Activated CD4-positive, alpha-beta memory T cell treated with anti-CD3 and anti-CD28 coated beads for 36 hours (primary cell): Measurements from ENCODE around the gene EDEM1. TPM values are rescaled to one million over a fixed set of nuclear protein-coding genes. Genes with fewer than 3 reads are reported as not detected.
"Not testable (repeated sequence)": the region's sequence is repeated elsewhere in the genome, so short reads cannot be mapped to it uniquely, and the experiment has no call there.

Experiments used
- CTCF ChIA-PET: fragments of 350-600 bp; sonication (Branson Sonifier 250); formaldehyde crosslinking; loops from one replicate; lab custom pipeline; 2021; ENCODE audit warnings: antibody characterized with exemption, inconsistent platforms; lab: Charles Lee
- POLR2A ChIA-PET: fragments of 350-600 bp; sonication (Branson Sonifier 250); formaldehyde crosslinking; loops from one replicate; lab custom pipeline; 2021; ENCODE audit warnings: antibody characterized with exemption; lab: Charles Lee
- DNase-seq: peaks from one replicate; pipeline ENCODE4 v3.0.0-alpha.2; 2020
- H3K27ac Mint-ChIP-seq: one replicate; pipeline ENCODE4 v1.8.0; 2021; ENCODE audit warnings: mixed read lengths
- H3K27me3 Mint-ChIP-seq: one replicate; pipeline ENCODE4 v1.8.0; 2021; ENCODE audit warnings: mixed read lengths
- H3K36me3 Mint-ChIP-seq: one replicate; pipeline ENCODE4 v1.8.0; 2021; ENCODE audit warnings: mixed read lengths
- H3K4me1 Mint-ChIP-seq: one replicate; pipeline ENCODE4 v1.8.0; 2021; ENCODE audit warnings: low read depth, mixed read lengths
- H3K4me3 Mint-ChIP-seq: one replicate; pipeline ENCODE4 v1.8.0; 2021; ENCODE audit warnings: mild to moderate bottlenecking, mixed read lengths
- H3K9me3 Mint-ChIP-seq: one replicate; pipeline ENCODE4 v1.8.0; 2021; ENCODE audit warnings: mixed read lengths
- intact Hi-C: fragments of 100-400 bp; cut with micrococcal nuclease; formaldehyde crosslinking; loops from one replicate; pipeline ENCODE4 v1.15.1; 2023
- total RNA-seq, 2 experiments: library from RNA; stranded (reverse); gene quantifications; one replicate each; pipeline ENCODE4 v1.2.3, GENCODE V29; 2021

The EDEM1 gene
- total RNA-seq, 2 experiments from 2014 or later: 192 to 203 TPM

DNA sequence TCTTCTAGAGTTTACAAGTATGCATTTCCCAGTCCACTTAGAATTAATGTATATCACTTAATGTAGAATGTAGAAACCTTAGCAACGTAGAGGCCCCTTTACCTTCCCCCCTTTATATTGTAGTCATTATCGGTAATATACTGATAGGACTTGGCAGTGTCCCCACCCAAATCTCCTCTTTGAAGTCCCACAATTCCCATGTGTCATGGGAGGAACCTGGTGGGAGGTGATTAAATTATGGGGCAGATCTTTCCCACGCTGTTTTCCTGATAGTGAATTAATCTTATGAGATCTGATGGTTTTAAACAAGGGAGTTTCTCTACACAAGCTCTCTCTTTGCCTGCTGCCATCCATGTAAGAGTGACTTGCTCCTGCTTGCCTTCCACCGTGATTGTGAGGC, 34.4 kb upstream of the EDEM1 start:
- Mint-ChIP-seq H3K27ac (no peak overlapping the region), H3K4me3 (no peak overlapping the region), H3K27me3 (no peaks in the 10 kb centered on the region), H3K36me3 (peaks cover 13% of the 10 kb centered on the region), H3K4me1 (peaks cover 67% of the 10 kb centered on the region), H3K9me3 (no peaks in the 10 kb centered on the region)
- intact Hi-C loops: no loop called here
- ChIA-PET POLR2A (no interaction called here), CTCF (no interaction called here)
- DNase-seq: no peak

DNA sequence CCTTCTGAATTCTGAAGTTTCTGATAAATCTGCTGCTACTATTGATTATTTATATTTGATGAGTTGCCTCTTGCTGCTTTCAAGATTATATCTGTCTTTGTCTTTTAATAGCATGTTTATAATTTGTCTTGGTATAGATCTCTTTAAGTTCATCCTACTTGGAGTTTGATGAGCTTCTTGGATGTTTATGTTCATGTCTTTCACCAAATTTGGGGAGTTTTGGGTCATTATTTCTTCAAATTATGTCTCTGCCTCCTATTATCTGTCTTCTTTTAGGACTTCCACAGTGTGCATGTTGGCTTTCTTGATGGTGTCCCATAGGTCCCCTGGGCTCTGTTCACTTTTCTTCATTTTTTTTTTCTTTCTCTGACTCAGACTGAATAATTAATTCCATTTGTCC, 32.3 kb upstream of the EDEM1 start:
- ChIA-PET CTCF (interaction anchor here (0.9 kb wide), 1 partner anchor 12 kb away, joined by 5 read pairs; no protein-coding TSS in a partner anchor), POLR2A (no interaction called here)
- no peak for DNase-seq
- Mint-ChIP-seq H3K36me3 (peaks cover 9% of the 10 kb centered on the region), H3K4me1 (peaks cover 58% of the 10 kb centered on the region), H3K27ac (no peak overlapping the region), H3K4me3 (no peak overlapping the region), H3K27me3 (no peaks in the 10 kb centered on the region), H3K9me3 (no peaks in the 10 kb centered on the region)
- intact Hi-C loops: no loop called here

DNA sequence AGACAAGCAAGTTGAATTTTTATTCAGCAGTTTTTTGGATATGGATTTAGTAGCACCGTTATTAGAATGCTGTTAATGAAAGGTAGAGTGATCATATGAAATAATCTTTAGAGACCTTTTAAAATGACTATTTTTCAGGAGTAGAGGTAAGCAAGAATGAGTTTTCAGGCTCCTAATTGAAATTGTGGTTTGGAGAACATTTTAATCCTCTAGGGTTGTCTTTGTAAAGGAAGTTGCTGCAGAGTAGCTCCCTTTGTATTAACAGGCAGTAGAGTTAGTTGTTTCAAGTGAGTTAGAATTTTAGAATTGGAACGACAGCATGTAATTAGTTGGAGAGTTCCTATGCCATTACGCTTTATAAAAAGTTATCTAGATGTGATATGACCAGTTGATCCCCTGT, 27.2 kb upstream of the EDEM1 start:
- ChIA-PET POLR2A (no interaction called here), CTCF (interaction anchor here (1.5 to 1.7 kb wide), 2 partner anchors 29 to 37 kb away, joined by 3 to 6 read pairs; no protein-coding TSS in a partner anchor)
- Mint-ChIP-seq H3K27me3 (no peaks in the 10 kb centered on the region), H3K4me1 (peaks cover 72% of the 10 kb centered on the region), H3K4me3 (no peak overlapping the region), H3K27ac (peak overlapping the region; percentile 78), H3K36me3 (peaks cover 3% of the 10 kb centered on the region), H3K9me3 (no peaks in the 10 kb centered on the region)
- intact Hi-C loops: loop anchor here (2.0 kb wide), 2 partner anchors 24 to 36 kb away; no protein-coding TSS in a partner anchor
- no peak for DNase-seq

DNA sequence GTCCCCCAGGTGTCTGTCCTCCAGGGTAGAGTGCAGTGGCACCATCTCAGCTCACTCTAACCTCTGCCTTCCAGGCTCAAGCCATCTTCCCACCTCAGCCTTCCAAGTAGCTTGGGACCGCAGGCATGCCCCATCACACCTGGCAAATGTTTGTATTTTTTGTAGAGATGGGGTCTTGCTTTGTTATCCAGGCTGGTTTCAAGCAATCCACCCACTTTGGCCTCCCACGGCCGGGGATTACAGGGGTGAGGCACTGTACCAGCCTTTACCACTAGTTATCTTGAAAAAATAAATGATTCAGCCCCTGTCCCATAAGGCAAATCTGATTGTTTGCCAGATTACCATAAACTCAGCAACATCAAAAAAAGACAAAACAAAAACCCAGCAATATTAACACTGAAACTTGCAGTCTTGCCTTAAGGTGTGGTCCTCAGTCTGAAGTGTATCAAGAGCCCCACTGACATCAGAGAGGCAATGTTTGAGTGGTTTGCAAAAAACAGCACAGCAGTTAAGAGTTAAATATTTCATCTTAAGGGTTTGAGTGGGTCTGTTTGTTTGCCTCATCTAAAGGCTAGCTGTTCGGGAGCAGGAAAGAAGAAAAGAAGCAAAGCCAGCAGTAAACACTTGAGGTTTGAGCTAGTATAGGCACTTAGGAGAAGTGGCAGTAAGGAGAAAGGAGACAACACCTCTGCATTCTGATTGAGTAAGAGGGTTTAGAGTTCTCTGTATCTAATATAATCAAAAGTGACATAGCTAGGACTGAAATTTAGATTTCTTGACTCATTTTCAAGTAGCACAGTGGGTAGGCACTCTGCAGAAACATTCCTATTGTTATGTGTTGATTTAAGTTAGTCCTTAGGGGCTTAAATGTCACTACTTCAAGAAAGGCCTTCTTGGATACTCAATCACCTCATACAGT, 26.3 kb upstream of the EDEM1 start:
- Mint-ChIP-seq H3K4me1 (peaks cover 71% of the 10 kb centered on the region), H3K27me3 (no peaks in the 10 kb centered on the region), H3K4me3 (no peak overlapping the region), H3K27ac (peak overlapping the region; percentile 78), H3K36me3 (peaks cover under 1% of the 10 kb centered on the region), H3K9me3 (no peaks in the 10 kb centered on the region)
- DNase-seq: peak; percentile 61
- POLR2A ChIA-PET: interaction anchor here (0.6 to 1.1 kb wide), 2 partner anchors 28 to 57 kb away, joined by 3 read pairs; no protein-coding TSS in a partner anchor
- intact Hi-C loops: loop anchor here (1.0 to 2.0 kb wide), 4 partner anchors 24 to 38 kb away; partner anchors contain the start of gene EDEM1
- CTCF ChIA-PET: interaction anchor here (0.7 to 1.7 kb wide), 3 partner anchors 28 to 450 kb away, joined by 3 to 6 read pairs (median 5); no protein-coding TSS in a partner anchor

DNA sequence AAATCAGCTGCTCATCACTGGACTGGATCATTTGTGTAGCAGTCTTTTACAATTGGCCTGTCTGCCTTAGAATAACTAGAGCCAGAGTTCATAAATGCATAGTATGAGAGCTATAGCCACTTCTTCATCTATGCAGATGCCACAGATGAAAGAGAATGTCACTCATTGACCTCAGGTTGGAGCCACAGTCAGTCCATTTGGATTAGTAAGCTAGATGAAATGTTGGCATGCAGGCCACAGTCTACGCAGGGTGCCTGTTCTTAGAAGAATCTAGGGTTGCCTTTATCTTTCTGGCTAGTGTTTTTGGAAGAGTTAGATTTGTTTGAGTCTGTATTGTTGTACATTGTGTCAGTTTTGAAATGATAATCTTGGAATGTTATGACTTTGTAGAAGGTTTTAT, 25.4 kb upstream of the EDEM1 start:
- CTCF ChIA-PET: interaction anchor here (0.7 kb wide), 1 partner anchor 450 kb away, joined by 5 read pairs; no protein-coding TSS in a partner anchor
- H3K36me3 Mint-ChIP-seq: no peaks in the 10 kb centered on the region
- H3K4me1 Mint-ChIP-seq: peaks cover 73% of the 10 kb centered on the region
- H3K27ac Mint-ChIP-seq: no peak overlapping the region
- intact Hi-C loops: no loop called here
- H3K4me3 Mint-ChIP-seq: no peak overlapping the region
- H3K9me3 Mint-ChIP-seq: no peaks in the 10 kb centered on the region
- no peaks in the 10 kb centered on the region for H3K27me3 Mint-ChIP-seq
- no peak for DNase-seq
- POLR2A ChIA-PET: interaction anchor here (1.1 kb wide), 1 partner anchor 27 kb away, joined by 3 read pairs; no protein-coding TSS in a partner anchor

DNA sequence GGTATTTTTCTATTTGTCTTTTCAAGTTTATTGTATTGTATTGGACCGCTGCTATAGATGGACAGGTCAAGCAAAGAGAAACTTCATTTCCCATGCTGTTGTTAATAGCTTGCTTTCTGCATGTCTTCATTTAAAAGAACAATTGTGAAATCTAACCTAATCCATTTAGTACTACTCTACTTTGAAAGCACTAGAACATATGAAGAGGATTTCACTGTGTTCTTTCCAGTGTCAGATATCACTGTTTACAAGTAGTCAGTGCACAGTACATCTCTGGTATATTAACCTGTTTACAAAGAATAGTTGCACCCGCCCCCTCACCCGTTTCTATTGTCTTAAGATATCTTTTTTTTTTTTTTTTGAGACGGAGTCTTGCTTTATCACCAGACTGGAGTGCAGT, 21.8 kb upstream of the EDEM1 start:
- DNase-seq: no peak
- Mint-ChIP-seq H3K27ac (no peak overlapping the region), H3K4me3 (no peak overlapping the region), H3K9me3 (no peaks in the 10 kb centered on the region), H3K4me1 (peaks cover 65% of the 10 kb centered on the region), H3K36me3 (peaks cover 2% of the 10 kb centered on the region), H3K27me3 (no peaks in the 10 kb centered on the region)
- ChIA-PET CTCF (no interaction called here), POLR2A (interaction anchor here (0.8 kb wide), 1 partner anchor 23 kb away, joined by 3 read pairs; no protein-coding TSS in a partner anchor)
- intact Hi-C loops: no loop called here

DNA sequence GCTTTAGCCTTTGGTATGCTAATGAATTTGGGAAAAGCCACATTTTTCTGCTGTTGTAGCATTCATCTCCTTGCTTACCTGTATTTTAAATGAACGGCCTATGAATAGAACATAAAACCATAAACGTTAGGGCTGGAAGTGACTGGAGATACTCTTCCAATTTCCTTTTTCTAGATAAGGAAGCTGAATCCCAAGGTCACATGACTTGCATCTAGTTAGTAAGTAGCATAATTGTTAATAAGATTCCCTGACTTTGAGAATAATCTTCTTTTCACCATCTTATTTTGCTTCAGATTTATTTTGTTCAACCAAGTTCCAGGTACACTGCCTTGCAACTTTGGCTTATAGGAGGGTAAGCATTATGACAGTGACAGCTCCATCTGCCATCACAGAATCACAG, 20.7 kb upstream of the EDEM1 start:
- Mint-ChIP-seq H3K4me3 (no peak overlapping the region), H3K4me1 (peaks cover 54% of the 10 kb centered on the region), H3K27me3 (no peaks in the 10 kb centered on the region), H3K9me3 (no peaks in the 10 kb centered on the region), H3K27ac (no peak overlapping the region), H3K36me3 (peaks cover 4% of the 10 kb centered on the region)
- ChIA-PET POLR2A (no interaction called here), CTCF (interaction anchor here (1.3 kb wide), 1 partner anchor 43 kb away, joined by 5 read pairs; no protein-coding TSS in a partner anchor)
- DNase-seq: no peak
- intact Hi-C loops: no loop called here

DNA sequence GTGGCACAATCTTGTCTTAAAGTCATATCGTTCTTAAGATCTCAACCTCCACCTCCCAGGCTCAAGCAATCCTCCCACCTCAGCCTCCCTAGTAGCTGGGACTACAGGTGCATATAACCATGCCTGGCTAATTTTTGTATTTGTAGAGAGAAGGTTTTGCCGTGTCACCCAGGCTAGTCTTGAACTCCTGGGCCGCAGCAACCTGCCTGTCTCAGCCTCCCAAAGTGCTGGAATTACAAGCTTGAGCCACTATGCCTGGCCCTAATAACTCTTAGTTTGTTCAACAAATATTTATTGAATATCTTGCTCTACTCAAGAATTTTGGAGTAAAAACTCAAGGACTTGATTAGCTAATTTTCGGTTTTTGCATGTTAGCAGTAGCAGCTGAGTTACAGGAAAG, 19.4 kb upstream of the EDEM1 start:
- Mint-ChIP-seq H3K9me3 (no peaks in the 10 kb centered on the region), H3K4me3 (no peak overlapping the region), H3K27me3 (no peaks in the 10 kb centered on the region), H3K4me1 (peaks cover 44% of the 10 kb centered on the region), H3K36me3 (peaks cover 9% of the 10 kb centered on the region), H3K27ac (no peak overlapping the region)
- intact Hi-C loops: no loop called here
- no peak for DNase-seq
- ChIA-PET POLR2A (interaction anchor here (1.5 kb wide), 1 partner anchor 45 kb away, joined by 3 read pairs; no protein-coding TSS in a partner anchor), CTCF (interaction anchor here (1.3 to 1.6 kb wide), 2 partner anchors 14 to 45 kb away, joined by 4 to 5 read pairs; no protein-coding TSS in a partner anchor)

DNA sequence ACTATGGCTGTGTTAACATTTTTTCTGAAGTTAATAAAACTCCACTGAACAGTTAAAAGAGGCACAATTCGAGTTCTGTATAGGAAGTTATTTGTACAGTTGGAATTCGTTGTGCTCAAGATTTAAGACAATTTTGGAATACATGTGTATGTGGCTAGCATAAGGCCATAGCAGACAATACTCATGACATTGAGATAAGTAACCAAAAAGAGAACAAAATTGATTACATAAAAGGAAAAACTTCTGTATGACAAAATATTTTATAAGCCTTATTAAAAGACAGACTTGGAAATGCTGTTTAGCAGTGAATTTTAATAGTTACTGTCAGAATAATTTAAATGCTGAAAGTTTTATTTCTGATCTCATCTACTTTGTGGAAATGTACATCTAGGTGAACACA, 17.7 kb upstream of the EDEM1 start:
- intact Hi-C loops: no loop called here
- Mint-ChIP-seq H3K36me3 (peaks cover 9% of the 10 kb centered on the region), H3K27ac (no peak overlapping the region), H3K9me3 (no peaks in the 10 kb centered on the region), H3K4me3 (no peak overlapping the region), H3K27me3 (no peaks in the 10 kb centered on the region), H3K4me1 (peaks cover 31% of the 10 kb centered on the region)
- CTCF ChIA-PET: interaction anchor here (0.6 kb wide), 1 partner anchor 47 kb away, joined by 3 read pairs; no protein-coding TSS in a partner anchor
- no peak for DNase-seq
- POLR2A ChIA-PET: no interaction called here

DNA sequence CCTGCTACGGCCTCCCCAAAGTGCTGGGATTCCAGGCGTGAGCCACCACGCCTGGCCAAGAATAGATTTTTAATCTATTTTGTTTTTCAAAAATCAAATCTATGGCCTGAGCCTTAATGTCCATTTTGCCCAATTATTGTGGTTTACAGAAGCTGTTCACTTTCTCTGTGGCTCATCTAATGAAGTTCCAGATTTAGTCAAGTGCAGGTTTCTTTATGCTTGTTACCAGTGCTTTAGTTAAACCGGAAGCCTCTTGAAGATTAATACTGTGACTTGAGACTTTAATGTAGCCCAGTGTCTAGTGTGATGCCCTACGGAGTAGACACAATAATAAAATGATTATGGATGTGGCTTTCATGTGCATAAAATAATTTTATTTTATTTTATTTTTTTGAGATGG, 16.5 kb upstream of the EDEM1 start:
- ChIA-PET POLR2A (no interaction called here), CTCF (no interaction called here)
- no peak overlapping the region for H3K4me3 Mint-ChIP-seq
- peaks cover 21% of the 10 kb centered on the region for H3K4me1 Mint-ChIP-seq
- intact Hi-C loops: no loop called here
- DNase-seq: no peak
- no peaks in the 10 kb centered on the region for H3K9me3 Mint-ChIP-seq
- no peak overlapping the region for H3K27ac Mint-ChIP-seq
- H3K27me3 Mint-ChIP-seq: no peaks in the 10 kb centered on the region
- H3K36me3 Mint-ChIP-seq: peaks cover 14% of the 10 kb centered on the region

DNA sequence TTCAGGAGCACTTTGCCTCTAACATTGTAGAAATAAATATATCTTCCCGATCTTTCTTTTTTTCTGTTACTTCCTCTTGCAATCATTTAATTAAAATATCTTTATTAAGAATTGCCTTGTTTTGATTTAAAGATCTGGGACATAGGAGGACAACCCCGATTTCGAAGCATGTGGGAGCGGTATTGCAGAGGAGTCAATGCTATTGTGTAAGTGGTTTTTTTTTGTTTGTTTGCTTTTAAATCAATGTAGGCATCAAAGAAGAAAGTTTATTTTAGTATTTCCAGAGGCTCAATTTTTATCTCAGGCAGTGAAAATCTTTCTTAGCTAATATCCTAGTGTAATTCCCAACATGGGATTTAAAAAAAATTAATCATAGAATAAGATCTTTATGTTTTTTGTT, 15.5 kb upstream of the EDEM1 start:
- CTCF ChIA-PET: no interaction called here

DNA sequence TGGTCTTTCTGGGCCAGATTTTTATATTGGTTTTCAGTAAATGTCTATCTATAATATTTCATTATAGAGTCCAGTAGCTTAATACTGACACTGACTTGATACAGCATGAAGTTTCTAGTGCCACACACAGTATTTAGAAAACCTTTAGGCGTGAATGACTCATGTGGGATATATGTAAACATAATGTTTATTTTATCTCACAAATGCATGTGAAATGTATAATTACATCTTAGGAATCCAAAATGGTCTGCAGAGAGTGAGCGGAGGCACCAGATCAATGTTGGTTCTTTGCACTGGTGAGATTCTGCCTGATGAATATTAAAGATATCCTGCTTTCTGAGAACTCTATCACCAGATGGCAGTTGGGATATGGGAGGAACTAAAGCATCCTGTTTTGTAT, 8.5 kb upstream of the EDEM1 start:
- CTCF ChIA-PET, DNase-seq, H3K4me3 Mint-ChIP-seq, H3K9me3 Mint-ChIP-seq, H3K27ac Mint-ChIP-seq, H3K27me3 Mint-ChIP-seq, POLR2A ChIA-PET, intact Hi-C loops: not testable (repeated sequence)
- peaks cover 10% of the 10 kb centered on the region for H3K4me1 Mint-ChIP-seq
- peaks cover 30% of the 10 kb centered on the region for H3K36me3 Mint-ChIP-seq

More for the DNA sequence above, 15.5 kb upstream of the EDEM1 start:
- Mint-ChIP-seq H3K36me3 (peaks cover 14% of the 10 kb centered on the region), H3K4me3 (no peak overlapping the region), H3K9me3 (no peaks in the 10 kb centered on the region), H3K4me1 (peaks cover 15% of the 10 kb centered on the region), H3K27me3 (no peaks in the 10 kb centered on the region), H3K27ac (no peak overlapping the region)
- POLR2A ChIA-PET: no interaction called here
- no peak for DNase-seq
- intact Hi-C loops: no loop called here
